HG03097 (cell line): ENCODE measurements around the gene ATG2A.
A peak's percentile ranks its signal among the peaks of the same experiment; 100 is the strongest.

Source experiments
- ATAC-seq: cut with Tn5 transposase; IDR thresholded peaks from one replicate; pipeline ENCODE4 v1.9.1; 2021; ENCODE audit not compliant: unreplicated experiment, low FRiP score

ATG2A gene

GRCh38 chr11:64916775-64917662 lies at the start of gene ATG2A:
ATG2A (minus strand) TSS chr11:64917209; CDS start chr11:64917135, 74 bp downstream.
- peak; percentile 84 for ATAC-seq

GRCh38 chr11:64963072-64963631 lies 46.1 kb upstream of the ATG2A start:
- ATAC-seq, result no peak

GRCh38 chr11:64960719-64961118 lies 43.7 kb upstream of the ATG2A start:
- no peak for ATAC-seq

- no peak for ATAC-seq
These were observed 42.5 kb upstream of the ATG2A start for GRCh38 chr11:64959498-64959897.

GRCh38 chr11:64954201-64954600 lies 37.2 kb upstream of the ATG2A start:
- ATAC-seq, result no peak

GRCh38 chr11:64951529-64951928 lies 34.5 kb upstream of the ATG2A start:
- ATAC-seq, result no peak

GRCh38 chr11:64947208-64947814 lies 30.3 kb upstream of the ATG2A start:
- ATAC-seq, result no peak

- ATAC-seq, result no peak
These were observed 19.5 kb upstream of the ATG2A start for GRCh38 chr11:64936539-64936938.

- no peak for ATAC-seq
These were observed 18.5 kb upstream of the ATG2A start, which contains the start of gene GPHA2 for GRCh38 chr11:64935359-64936081. GPHA2 (minus strand) TSS chr11:64935893; CDS start chr11:64935460, 433 bp downstream.

- no peak for ATAC-seq
These were observed 17.8 kb upstream of the ATG2A start for GRCh38 chr11:64934682-64935358.

GRCh38 chr11:64933935-64934681 lies 17.1 kb upstream of the ATG2A start:
- no peak for ATAC-seq

GRCh38 chr11:64933213-64933934 lies 16.4 kb upstream of the ATG2A start:
- no peak for ATAC-seq

GRCh38 chr11:64932324-64932723 lies 15.3 kb upstream of the ATG2A start:
- ATAC-seq, result no peak

GRCh38 chr11:64931290-64931689 lies 14.3 kb upstream of the ATG2A start:
- no peak for ATAC-seq

GRCh38 chr11:64930340-64930739 lies 13.3 kb upstream of the ATG2A start:
- no peak for ATAC-seq

- ATAC-seq, result no peak
These were observed 12.6 kb upstream of the ATG2A start for GRCh38 chr11:64929625-64930024.

- ATAC-seq, result no peak
These were observed 11.9 kb upstream of the ATG2A start for GRCh38 chr11:64928957-64929356.

- ATAC-seq, result no peak
These were observed 9.7 kb upstream of the ATG2A start for GRCh38 chr11:64926689-64927088.
